Measurements from ENCODE around the gene C16orf74.

DNA sequence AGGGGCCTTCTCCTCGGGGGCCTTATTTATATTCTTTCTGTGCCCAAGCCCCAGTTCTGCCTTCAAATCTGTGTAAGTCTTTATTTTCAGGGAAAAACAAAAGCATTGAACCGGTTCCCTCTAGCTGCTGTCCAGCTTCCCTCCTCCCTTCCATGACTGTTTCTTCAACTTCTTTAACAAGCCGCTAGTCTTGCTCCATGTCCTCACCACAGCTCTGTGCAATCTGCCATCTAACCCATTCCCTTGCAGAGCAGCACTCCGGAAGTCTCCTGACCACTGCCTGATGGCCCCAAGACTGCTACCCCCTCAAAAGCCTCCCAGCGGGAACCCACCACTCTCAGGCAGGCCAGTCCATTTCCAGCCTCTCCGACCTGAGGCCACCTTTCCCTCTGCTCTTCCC, 31.6 kb upstream of the C16orf74 start:
- TF ChIP-seq CTCF (IDR thresholded peaks at IDR 0.05) (no peak), ZFX (IDR thresholded peaks at IDR 0.05; ENCODE audit: borderline replicate concordance) (no peak)

Measured in 22Rv1 (cell line).